Neuronal stem cell (in vitro differentiated cells): ENCODE data around the gene SMPDL3B.
"Not testable (repeated sequence)": the region's sequence is repeated elsewhere in the genome, so short reads cannot be mapped to it uniquely, and the experiment has no call there.

Source experiments
- DNase-seq: peaks from one replicate; pipeline ENCODE4 v3.0.0-alpha.2; 2013; ENCODE audit warnings: low spot score
- H2AFZ ChIP-seq: one replicate; pipeline ENCODE4 v1.6.1; 2013; ENCODE audit warnings: mild to moderate bottlenecking, low read length, inconsistent platforms
- H2AK5ac ChIP-seq: 2 replicates; pipeline ENCODE4 v1.6.1; 2013; ENCODE audit warnings: low read depth, mild to moderate bottlenecking, inconsistent platforms, low read length, moderate library complexity, mixed read lengths
- H2BK120ac ChIP-seq: 2 replicates; pipeline ENCODE4 v1.6.1; 2013; ENCODE audit warnings: low read depth, mild to moderate bottlenecking, inconsistent platforms, low read length, moderate library complexity, mixed read lengths
- H2BK12ac ChIP-seq: one replicate; pipeline ENCODE4 v1.6.1; 2013; ENCODE audit warnings: low read length, inconsistent platforms
- H2BK15ac ChIP-seq: 2 replicates; pipeline ENCODE4 v1.6.1; 2013; ENCODE audit warnings: mild to moderate bottlenecking, low read length, inconsistent platforms, mixed read lengths
- H2BK5ac ChIP-seq: one replicate; pipeline ENCODE4 v1.6.1; 2013; ENCODE audit warnings: inconsistent platforms, mild to moderate bottlenecking, low read length, moderate library complexity
- H3K14ac ChIP-seq: one replicate; pipeline ENCODE4 v1.6.1; 2013; ENCODE audit warnings: low read length, inconsistent platforms
- H3K18ac ChIP-seq: 2 replicates; pipeline ENCODE4 v1.6.1; 2013; ENCODE audit warnings: low read length, inconsistent platforms
- H3K23ac ChIP-seq: 2 replicates; pipeline ENCODE4 v1.6.1; 2013; ENCODE audit warnings: low read depth, mild to moderate bottlenecking, mixed read lengths, low read length, inconsistent platforms; ENCODE audit not compliant: poor library complexity
- H3K27ac ChIP-seq: replicated peaks from 3 replicates; pipeline ENCODE4 v1.5.1; 2013; ENCODE audit warnings: low read length, inconsistent platforms
- H3K27me3 ChIP-seq, 3 experiments: 2 replicates each; pipeline ENCODE4 v1.6.1; 2013; ENCODE audit warnings: low read length in 3 of 3, mild to moderate bottlenecking in 2 of 3, inconsistent platforms in 1 of 3, low read depth in 1 of 3, mixed read lengths in 1 of 3, moderate library complexity in 1 of 3; ENCODE audit not compliant: control insufficient read depth in 3 of 3, insufficient read depth in 3 of 3
- H3K36me3 ChIP-seq, 2 donors: replicated peaks in 1 of 2; 2 replicates each; pipeline ENCODE4 v1.6.1; 2013; ENCODE audit warnings: low read length in 2 of 2; ENCODE audit not compliant: control insufficient read depth in 2 of 2, insufficient read depth in 2 of 2
- H3K4ac ChIP-seq: 2 replicates; pipeline ENCODE4 v1.6.1; 2013; ENCODE audit warnings: inconsistent platforms, mild to moderate bottlenecking, low read length, moderate library complexity
- H3K4me1 ChIP-seq, 2 donors: 1 replicate in 1 of 2; 2 replicates in 1 of 2; pipeline ENCODE4 v1.6.1; 2013; ENCODE audit warnings: low read length in 2 of 2, low read depth in 1 of 2; ENCODE audit not compliant: control insufficient read depth in 2 of 2, insufficient read depth in 1 of 2
- H3K4me2 ChIP-seq: one replicate; pipeline ENCODE4 v1.6.1; 2013; ENCODE audit warnings: mild to moderate bottlenecking, low read length, inconsistent platforms; ENCODE audit not compliant: insufficient read depth, poor library complexity, severe bottlenecking
- H3K4me3 ChIP-seq, 2 donors: 2 replicates each; pipeline ENCODE4 v1.5.1; 2013; ENCODE audit warnings: low read length in 2 of 2, mild to moderate bottlenecking in 2 of 2, inconsistent platforms in 1 of 2, moderate library complexity in 1 of 2
- H3K79me1 ChIP-seq: one replicate; pipeline ENCODE4 v1.6.1; 2013; ENCODE audit warnings: low read depth, mild to moderate bottlenecking, inconsistent platforms, low read length, moderate library complexity
- H3K9ac ChIP-seq: one replicate; pipeline ENCODE4 v1.6.1; 2013; ENCODE audit warnings: mild to moderate bottlenecking, low read depth, low read length, inconsistent platforms; ENCODE audit not compliant: poor library complexity
- H3K9me3 ChIP-seq, 2 donors: replicated peaks in 1 of 2; 2 replicates each; pipeline versions ENCODE3 to v1.6.1; 2013; ENCODE audit warnings: low read length in 2 of 2, mild to moderate bottlenecking in 2 of 2, inconsistent platforms in 1 of 2, low read depth in 1 of 2, mixed read lengths in 1 of 2, moderate library complexity in 1 of 2; ENCODE audit not compliant: control insufficient read depth in 2 of 2, insufficient read depth in 1 of 2
- H4K8ac ChIP-seq: one replicate; pipeline ENCODE4 v1.6.1; 2013; ENCODE audit warnings: low read depth, mild to moderate bottlenecking, inconsistent platforms, low read length, moderate library complexity
- H4K91ac ChIP-seq: one replicate; pipeline ENCODE4 v1.6.1; 2013; ENCODE audit warnings: low read length, low read depth, mild to moderate bottlenecking, inconsistent platforms; ENCODE audit not compliant: poor library complexity
- WGBS, 2 donors: extraction: QIAGEN DNeasy Blood & Tissue Kit; methylation state at CpG; one replicate each; pipeline ENCODE4 v1.1.7; 2013; ENCODE audit warnings: missing lambda C conversion rate in 2 of 2, mixed read lengths in 1 of 2; ENCODE audit not compliant: insufficient read length in 2 of 2, insufficient replicate concordance in 1 of 2; ENCODE audit errors: extremely low coverage in 2 of 2; 5-methylcytosine and 5-hydroxymethylcytosine counted together

The SMPDL3B gene

DNA sequence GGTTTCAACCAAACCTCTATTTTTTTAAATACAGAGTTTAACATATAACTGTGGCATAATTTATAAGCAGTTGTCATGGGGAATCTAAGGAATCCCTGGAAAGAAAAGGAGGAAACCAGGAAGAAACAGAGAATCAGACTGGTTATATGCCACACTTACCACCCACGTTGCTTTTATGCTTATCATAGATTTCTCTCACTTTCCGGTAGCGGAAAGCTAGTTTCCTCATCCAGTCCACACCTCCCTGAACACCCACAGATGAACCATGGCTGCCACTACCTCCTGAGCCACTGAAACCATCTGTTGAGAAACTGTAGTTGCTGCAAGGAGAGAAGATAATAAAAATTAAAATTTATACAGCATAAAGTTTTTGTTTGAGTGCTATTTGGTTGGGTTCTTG lies 58.4 kb downstream of the SMPDL3B start:
- Histone ChIP-seq H3K27me3 (no peaks in the 10 kb centered on the region), H2BK12ac (no peak overlapping the region), H3K9ac (no peak overlapping the region), H2BK120ac (no peak overlapping the region), H3K14ac (no peak overlapping the region), H3K36me3 (peaks cover 25 to 98% of the 10 kb centered on the region in 2 donors), H2BK15ac (no peak overlapping the region), H3K18ac (no peak overlapping the region), H3K4me2 (no peak overlapping the region), H4K91ac (no peak overlapping the region), H4K8ac (no peak overlapping the region), H3K4me1 (peaks cover 0 to 2% of the 10 kb centered on the region in 2 donors), H3K27ac (no peak overlapping the region), H3K4ac (no peak overlapping the region), H3K4me3 (no peak overlapping the region), H3K23ac (no peak overlapping the region), H3K79me1 (peaks cover 1% of the 10 kb centered on the region), H2BK5ac (no peak overlapping the region), H2AFZ (no peak overlapping the region), H3K9me3 (no peaks in the 10 kb centered on the region), H2AK5ac (no peak overlapping the region)
- no peak for DNase-seq
- WGBS, 2 donors, result no CpG with 5 or more reads among the region's 3 CpGs

DNA sequence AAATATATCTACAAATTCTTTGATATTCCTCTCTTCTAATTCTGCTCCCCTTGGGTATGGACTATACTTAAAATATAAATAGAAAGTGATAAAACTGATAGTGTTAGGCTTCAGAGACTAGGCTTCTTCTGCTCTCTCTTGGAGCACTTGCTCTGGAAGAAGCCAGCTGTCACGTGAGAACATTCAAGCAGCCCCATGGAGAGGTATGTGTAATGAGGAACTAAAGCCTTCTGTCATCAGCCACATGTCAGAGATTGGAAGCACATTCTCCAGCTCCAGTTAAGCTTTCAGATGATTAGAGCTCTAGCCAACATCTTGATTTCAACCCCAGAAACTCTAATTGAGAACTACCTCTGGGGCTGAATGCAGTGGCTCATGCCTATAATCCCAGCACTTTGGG lies 59.3 kb downstream of the SMPDL3B start:
- Histone ChIP-seq H3K9me3 (no peaks in the 10 kb centered on the region), H2AK5ac (no peak overlapping the region), H2AFZ (no peak overlapping the region), H3K36me3 (peaks cover 24 to 98% of the 10 kb centered on the region in 2 donors), H3K23ac (no peak overlapping the region), H3K79me1 (peaks cover 1% of the 10 kb centered on the region), H4K91ac (no peak overlapping the region), H3K9ac (no peak overlapping the region), H3K4me3 (no peak overlapping the region), H3K18ac (no peak overlapping the region), H3K14ac (no peak overlapping the region), H3K27me3 (no peaks in the 10 kb centered on the region), H2BK5ac (no peak overlapping the region), H3K4me1 (peaks cover 0 to 2% of the 10 kb centered on the region in 2 donors), H2BK12ac (no peak overlapping the region), H3K4me2 (no peak overlapping the region), H4K8ac (no peak overlapping the region), H2BK120ac (no peak overlapping the region), H3K4ac (no peak overlapping the region), H3K27ac (no peak overlapping the region), H2BK15ac (no peak overlapping the region)
- WGBS, 2 donors, result no CpG with 5 or more reads among the region's 1 CpG
- no peak for DNase-seq

- not testable (repeated sequence) for H3K27ac ChIP-seq, H3K4me1 ChIP-seq, H2BK120ac ChIP-seq, H3K79me1 ChIP-seq, H3K9ac ChIP-seq, H3K4me2 ChIP-seq, H3K4ac ChIP-seq, H2BK15ac ChIP-seq, H2AK5ac ChIP-seq, DNase-seq, H3K23ac ChIP-seq, H4K91ac ChIP-seq, H2BK5ac ChIP-seq, H3K4me3 ChIP-seq, H2BK12ac ChIP-seq, H3K27me3 ChIP-seq, H3K18ac ChIP-seq, H2AFZ ChIP-seq, H4K8ac ChIP-seq, H3K9me3 ChIP-seq, H3K14ac ChIP-seq
- peaks cover 23 to 98% of the 10 kb centered on the region in 2 donors for H3K36me3 ChIP-seq
- WGBS, 2 donors, result no CpG with 5 or more reads among the region's 6 CpGs
Measured at GRCh38 chr1:27994526-27994925, 59.7 kb downstream of the SMPDL3B start.

GRCh38 chr1:27999055-27999454 lies 64.3 kb downstream of the SMPDL3B start:
- H3K4ac ChIP-seq, result no peak overlapping the region
- WGBS, 2 donors, result no CpG with 5 or more reads among the region's 1 CpG
- H3K27ac ChIP-seq, result no peak overlapping the region
- H2BK12ac ChIP-seq, result no peak overlapping the region
- no peak overlapping the region for H2BK120ac ChIP-seq
- no peak overlapping the region for H3K18ac ChIP-seq
- H3K4me3 ChIP-seq, result no peak overlapping the region
- H3K27me3 ChIP-seq, result no peaks in the 10 kb centered on the region
- no peaks in the 10 kb centered on the region for H3K4me1 ChIP-seq
- H2BK5ac ChIP-seq, result no peak overlapping the region
- no peak overlapping the region for H4K8ac ChIP-seq
- H2AFZ ChIP-seq, result no peak overlapping the region
- no peak overlapping the region for H4K91ac ChIP-seq
- no peak for DNase-seq
- no peak overlapping the region for H2BK15ac ChIP-seq
- no peaks in the 10 kb centered on the region for H3K79me1 ChIP-seq
- H3K23ac ChIP-seq, result no peak overlapping the region
- no peaks in the 10 kb centered on the region for H3K9me3 ChIP-seq
- H3K9ac ChIP-seq, result no peak overlapping the region
- no peak overlapping the region for H3K14ac ChIP-seq
- H2AK5ac ChIP-seq, result no peak overlapping the region
- H3K36me3 ChIP-seq, result peaks cover 11 to 84% of the 10 kb centered on the region in 2 donors
- H3K4me2 ChIP-seq, result no peak overlapping the region
